WERI-Rb-1 (cell line): ENCODE results near the gene ZNF768.
A peak's percentile ranks its signal among the peaks of the same experiment; 100 is the strongest.

Experiments
- DNase-seq: peaks from one replicate; pipeline ENCODE4 v3.0.0-alpha.2; 2020
- H3K27ac ChIP-seq: fragments of 250-450 bp; sonication (Bioruptor Pico); 2 replicates; pipeline ENCODE4 v1.5.1; 2020; ENCODE audit warnings: mild to moderate bottlenecking, moderate library complexity
- H3K27me3 ChIP-seq: fragments of 250-450 bp; sonication (Bioruptor Pico); 2 replicates; pipeline ENCODE4 v1.5.1; 2021; ENCODE audit warnings: mild to moderate bottlenecking, low read depth, moderate library complexity; ENCODE audit not compliant: insufficient read depth, severe bottlenecking
- H3K36me3 ChIP-seq: fragments of 250-450 bp; sonication (Bioruptor Pico); 2 replicates; pipeline ENCODE4 v1.5.1; 2020; ENCODE audit warnings: mild to moderate bottlenecking, moderate library complexity
- H3K4me3 ChIP-seq: 2 replicates; pipeline ENCODE4 v1.5.1; 2011; ENCODE audit warnings: low read depth, mild to moderate bottlenecking, control low read depth, low read length
- H3K9me3 ChIP-seq: fragments of 250-450 bp; sonication (Bioruptor Pico); 2 replicates; pipeline ENCODE4 v1.5.1; 2021; ENCODE audit warnings: mild to moderate bottlenecking, moderate library complexity; ENCODE audit not compliant: severe bottlenecking
- TF ChIP-seq, protein P1 (sequence below): IDR thresholded peaks from 2 replicates; pipeline ENCODE4 v1.5.1; 2011; ENCODE audit warnings: low read depth, mild to moderate bottlenecking, control low read depth, inconsistent platforms, low read length

ZNF768 gene

DNA sequence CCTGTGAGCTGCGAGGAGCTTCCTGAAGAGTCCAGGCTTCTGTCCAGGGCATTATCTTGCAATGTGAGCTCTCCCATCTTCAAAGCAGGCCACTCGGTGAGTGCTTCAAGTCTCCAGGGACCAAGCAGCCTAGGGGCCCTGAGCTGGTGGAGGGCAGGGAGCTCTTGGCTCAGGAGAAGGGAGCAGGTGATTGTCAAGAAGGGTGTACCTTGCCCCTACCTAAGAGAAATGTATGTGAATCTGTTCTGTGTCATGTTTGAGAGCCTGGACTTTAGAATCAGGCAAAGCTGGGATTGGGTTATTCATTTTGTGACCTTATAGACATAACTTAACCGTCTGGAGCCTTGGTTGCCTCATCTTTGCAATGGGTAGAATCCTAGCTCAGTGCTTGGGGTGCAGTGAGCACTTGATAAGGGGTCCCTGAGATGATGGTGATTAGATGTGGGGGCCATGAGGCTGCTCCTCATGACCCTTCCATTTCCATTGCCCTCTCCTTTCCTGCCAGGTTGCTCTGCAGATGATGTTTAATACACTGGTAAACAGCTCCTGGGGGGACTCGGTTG lies 15.9 kb downstream of the ZNF768 start:
- TF ChIP-seq, protein P1, sequence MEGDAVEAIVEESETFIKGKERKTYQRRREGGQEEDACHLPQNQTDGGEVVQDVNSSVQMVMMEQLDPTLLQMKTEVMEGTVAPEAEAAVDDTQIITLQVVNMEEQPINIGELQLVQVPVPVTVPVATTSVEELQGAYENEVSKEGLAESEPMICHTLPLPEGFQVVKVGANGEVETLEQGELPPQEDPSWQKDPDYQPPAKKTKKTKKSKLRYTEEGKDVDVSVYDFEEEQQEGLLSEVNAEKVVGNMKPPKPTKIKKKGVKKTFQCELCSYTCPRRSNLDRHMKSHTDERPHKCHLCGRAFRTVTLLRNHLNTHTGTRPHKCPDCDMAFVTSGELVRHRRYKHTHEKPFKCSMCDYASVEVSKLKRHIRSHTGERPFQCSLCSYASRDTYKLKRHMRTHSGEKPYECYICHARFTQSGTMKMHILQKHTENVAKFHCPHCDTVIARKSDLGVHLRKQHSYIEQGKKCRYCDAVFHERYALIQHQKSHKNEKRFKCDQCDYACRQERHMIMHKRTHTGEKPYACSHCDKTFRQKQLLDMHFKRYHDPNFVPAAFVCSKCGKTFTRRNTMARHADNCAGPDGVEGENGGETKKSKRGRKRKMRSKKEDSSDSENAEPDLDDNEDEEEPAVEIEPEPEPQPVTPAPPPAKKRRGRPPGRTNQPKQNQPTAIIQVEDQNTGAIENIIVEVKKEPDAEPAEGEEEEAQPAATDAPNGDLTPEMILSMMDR = no peak
- Histone ChIP-seq H3K36me3 (no peaks in the 10 kb centered on the region), H3K27ac (no peak overlapping the region), H3K4me3 (no peak overlapping the region), H3K9me3 (no peaks in the 10 kb centered on the region), H3K27me3 (no peaks in the 10 kb centered on the region)
- no peak for DNase-seq

DNA sequence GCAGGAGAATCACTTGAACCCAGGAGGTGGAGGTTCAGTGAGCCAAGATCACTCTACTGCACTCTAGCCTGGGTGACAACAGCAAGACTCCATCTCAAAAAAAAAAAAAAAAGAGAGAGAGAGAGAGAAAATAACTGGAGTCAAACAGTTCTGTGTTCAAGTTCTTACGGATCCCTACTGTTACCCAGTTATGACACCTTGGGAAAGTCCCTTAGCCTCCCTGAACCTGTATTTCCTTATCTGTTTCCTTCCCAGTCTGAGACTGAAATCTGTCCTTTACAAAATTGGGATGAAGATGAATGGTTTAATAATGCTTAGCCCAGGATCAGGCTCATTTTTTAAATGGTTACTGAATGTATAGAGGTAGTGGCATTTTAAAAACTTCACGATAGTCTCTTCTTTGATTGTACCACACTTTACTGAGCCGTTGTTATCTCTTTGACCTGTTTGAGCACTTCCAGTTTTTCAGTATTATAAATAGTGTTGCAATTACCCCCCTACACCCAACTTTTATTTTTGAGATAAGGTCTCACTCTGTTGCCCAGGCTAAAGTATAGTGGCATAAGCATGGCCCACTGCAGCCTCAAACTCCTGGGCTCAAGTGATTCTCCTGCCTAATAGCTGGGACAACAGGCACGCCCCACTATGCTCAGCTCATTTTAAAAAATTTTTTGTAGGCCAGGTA lies 17.1 kb downstream of the ZNF768 start:
- Histone ChIP-seq H3K27me3 (no peaks in the 10 kb centered on the region), H3K9me3 (no peaks in the 10 kb centered on the region), H3K36me3 (no peaks in the 10 kb centered on the region), H3K4me3 (no peak overlapping the region), H3K27ac (no peak overlapping the region)
- no peak for DNase-seq
- TF ChIP-seq, protein P1 = no peak

DNA sequence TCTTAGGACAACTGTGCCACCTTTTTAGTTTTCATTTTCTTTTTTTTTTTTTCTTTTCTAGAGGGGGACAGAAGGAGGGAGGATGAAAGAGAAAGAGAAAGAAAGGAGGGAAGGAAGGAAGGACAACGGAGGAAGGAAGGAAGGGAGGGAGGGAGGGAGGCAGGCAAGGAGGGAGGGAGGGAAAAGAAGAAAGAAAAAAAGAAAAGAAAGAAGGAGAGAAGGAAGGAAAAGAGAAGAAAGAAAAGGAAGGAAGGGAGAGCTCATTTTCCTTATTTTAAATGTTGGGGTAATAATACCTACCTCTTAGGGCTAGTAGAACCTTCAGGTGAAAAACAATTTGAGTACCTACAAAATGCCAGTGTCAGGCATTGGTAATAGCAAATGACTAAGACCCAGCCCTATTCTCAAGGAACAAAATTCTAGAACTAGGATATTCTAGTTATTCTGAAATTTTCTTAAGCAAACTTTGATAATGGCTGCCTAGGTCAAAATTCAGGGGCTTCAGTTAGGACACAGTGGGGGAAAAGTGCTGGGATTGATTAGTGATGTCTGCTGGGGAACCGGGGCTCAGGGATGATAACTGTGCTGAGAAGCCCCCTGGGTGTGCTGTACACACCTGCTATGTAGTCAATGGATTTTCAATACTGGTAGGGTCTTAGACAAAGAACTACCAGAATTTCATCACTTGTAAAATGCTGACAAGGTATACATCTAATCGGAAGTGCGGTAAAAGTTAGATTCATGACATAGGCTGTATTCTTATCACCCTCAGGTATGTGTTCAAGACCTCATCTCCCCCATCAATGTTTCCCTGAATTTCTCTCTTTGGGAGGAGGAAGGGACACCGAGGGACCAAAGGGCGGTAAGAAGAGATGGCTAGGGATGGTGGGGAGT lies 22.7 kb downstream of the ZNF768 start:
- TF ChIP-seq, protein P1 = no peak
- no peak overlapping the region for H3K27ac ChIP-seq
- H3K27me3 ChIP-seq = no peaks in the 10 kb centered on the region
- H3K4me3 ChIP-seq = no peak overlapping the region
- no peaks in the 10 kb centered on the region for H3K9me3 ChIP-seq
- DNase-seq = no peak
- no peaks in the 10 kb centered on the region for H3K36me3 ChIP-seq

DNA sequence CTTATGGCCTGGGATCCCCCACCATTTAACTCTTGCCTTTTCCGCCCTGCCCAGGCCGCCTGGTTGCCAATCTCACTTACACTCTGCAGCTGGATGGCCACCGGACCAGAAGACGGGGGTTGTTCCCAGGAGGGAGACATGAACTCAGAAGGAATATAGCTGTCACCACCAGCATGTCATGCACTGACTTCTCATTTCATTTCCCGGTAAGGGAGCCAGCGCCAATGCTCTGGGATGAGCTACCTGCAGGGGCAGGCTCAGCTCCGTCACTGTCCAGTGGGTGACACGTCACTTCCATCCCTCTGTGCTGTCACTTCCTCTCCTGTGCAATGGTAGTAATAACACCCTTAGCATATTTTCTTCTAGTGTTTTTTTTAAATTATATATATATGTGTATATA lies 27.1 kb downstream of the ZNF768 start:
- no peaks in the 10 kb centered on the region for H3K9me3 ChIP-seq
- DNase-seq = peak; percentile 41
- H3K27ac ChIP-seq = 0 out of 2 replicates have a peak overlapping the region, but pooled peaks have one; percentile 12
- H3K27me3 ChIP-seq = no peaks in the 10 kb centered on the region
- TF ChIP-seq, protein P1 = no peak
- H3K36me3 ChIP-seq = no peaks in the 10 kb centered on the region
- H3K4me3 ChIP-seq = peak overlapping the region; percentile 38

DNA sequence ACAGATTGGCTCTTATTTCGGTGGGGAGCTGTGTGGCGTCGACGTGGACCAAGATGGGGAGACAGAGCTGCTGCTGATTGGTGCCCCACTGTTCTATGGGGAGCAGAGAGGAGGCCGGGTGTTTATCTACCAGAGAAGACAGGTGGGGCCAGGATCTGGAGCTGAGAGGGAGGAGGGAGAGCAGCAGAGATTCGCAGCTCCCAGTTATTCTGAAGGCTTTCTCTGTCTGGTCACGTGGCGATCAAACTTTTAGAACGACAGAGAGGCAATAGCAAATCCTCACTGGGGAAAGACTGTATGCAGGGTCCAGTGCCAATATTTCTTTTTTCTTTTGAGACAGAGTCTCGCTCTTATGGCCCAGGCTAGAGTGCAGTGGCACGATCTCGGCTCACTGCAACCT lies 31.7 kb downstream of the ZNF768 start:
- TF ChIP-seq, protein P1 = no peak
- H3K9me3 ChIP-seq = no peaks in the 10 kb centered on the region
- H3K27me3 ChIP-seq = no peaks in the 10 kb centered on the region
- H3K36me3 ChIP-seq = no peaks in the 10 kb centered on the region
- no peak overlapping the region for H3K4me3 ChIP-seq
- H3K27ac ChIP-seq = no peak overlapping the region
- no peak for DNase-seq
